Activated CD4-positive, alpha-beta T cell treated with anti-CD3 and anti-CD28 coated beads for 48 hours (primary cell): ENCODE results near the gene GPR26.
"Not testable (repeated sequence)": the region's sequence is repeated elsewhere in the genome, so short reads cannot be mapped to it uniquely, and the experiment has no call there.

ENCODE experiments used
- DNase-seq: peaks from one replicate; pipeline ENCODE4 v3.0.0-alpha.2; 2020

The GPR26 gene

GRCh38 chr10:123718544-123719060, 52.4 kb downstream of the GPR26 start:
- DNase-seq = no peak

GRCh38 chr10:123720536-123720935, 54.4 kb downstream of the GPR26 start:
- no peak for DNase-seq

GRCh38 chr10:123721441-123722049, 55.4 kb downstream of the GPR26 start:
- DNase-seq = no peak

GRCh38 chr10:123722351-123722750, 56.2 kb downstream of the GPR26 start:
- DNase-seq = no peak

- no peak for DNase-seq
Observed at GRCh38 chr10:123724747-123725146, 58.6 kb downstream of the GPR26 start.

GRCh38 chr10:123726381-123726780, 60.2 kb downstream of the GPR26 start:
- no peak for DNase-seq

GRCh38 chr10:123726836-123727235, 60.7 kb downstream of the GPR26 start:
- DNase-seq = no peak

GRCh38 chr10:123729523-123729922, 63.4 kb downstream of the GPR26 start:
- DNase-seq = no peak

- DNase-seq = not testable (repeated sequence)
Observed at GRCh38 chr10:123736917-123737316, 70.8 kb downstream of the GPR26 start.

- DNase-seq = no peak
Observed at GRCh38 chr10:123741146-123741545, 75.0 kb downstream of the GPR26 start.

GRCh38 chr10:123741711-123742110, 75.6 kb downstream of the GPR26 start:
- no peak for DNase-seq

- DNase-seq = no peak
Observed at GRCh38 chr10:123742751-123743440, 76.7 kb downstream of the GPR26 start.

- DNase-seq = no peak
Observed at GRCh38 chr10:123743441-123744223, 77.5 kb downstream of the GPR26 start.

- DNase-seq = no peak
Observed at GRCh38 chr10:123744224-123744536, 78.0 kb downstream of the GPR26 start.
